Mucosa of descending colon (tissue), 3 donors: ENCODE measurements around the gene ARF1. TPM values are rescaled to one million over a fixed set of nuclear protein-coding genes. Genes with fewer than 3 reads are reported as not detected.

Experiments used
- ATAC-seq: fragments of 200-7000 bp; cut with Tn5 transposase; one replicate; pipeline ENCODE4 v1.9.1; 2020; ENCODE audit warnings: mild to moderate bottlenecking, moderate library complexity
- DNase-seq, 3 donors: peaks; one replicate each; pipeline ENCODE4 v3.0.0-alpha.2; 2020
- H3K36me3 ChIP-seq: fragments of 200-600 bp; one replicate; pipeline ENCODE4 v1.8.0; 2021; ENCODE audit warnings: low read depth, mild to moderate bottlenecking
- H3K4me1 ChIP-seq: fragments of 200-600 bp; one replicate; pipeline ENCODE4 v1.8.0; 2021; ENCODE audit warnings: low read depth, mild to moderate bottlenecking
- H3K4me3 ChIP-seq: fragments of 200-600 bp; one replicate; pipeline ENCODE4 v1.8.0; 2021; ENCODE audit warnings: mild to moderate bottlenecking
- H3K9me3 ChIP-seq: fragments of 200-600 bp; one replicate; pipeline ENCODE4 v1.8.0; 2021; ENCODE audit warnings: mild to moderate bottlenecking
- CTCF ChIP-seq: fragments of 200-600 bp; IDR thresholded peaks from one replicate; pipeline ENCODE4 v1.8.0; 2022; ENCODE audit warnings: antibody characterized with exemption, mild to moderate bottlenecking
- intact Hi-C, 2 donors: fragments of 100-400 bp; cut with DNase I in 1 of 2; cut with micrococcal nuclease in 1 of 2; formaldehyde crosslinking; loops; one replicate each; pipeline versions ENCODE4 v1.11.0 to v1.11.1; 2022; cut with DNase I, micrococcal nuclease
- total RNA-seq, 3 donors: library from RNA; stranded (reverse); fragmentation: NEBNext Ultra II Directional in 2 of 3; extraction: Animal tissue kit (Norgen Biotek cat#: 25700) in 2 of 3; gene quantifications; one replicate each; pipeline versions ENCODE4 v1.2.1 to v1.2.4, GENCODE V29; 2021 to 2023
- donor health status: DM: no; HTN: no; CAD: no; lungs with moderate emphysema.
- donor health status: DM: no; HTN: no; CAD: no.
- donor health status: DM: no; HTN: yes; CAD: no.

ARF1 gene
- total RNA-seq, 3 donors from 2014 or later, result 339 to 490 (median 479) TPM

- no peak for TF ChIP-seq CTCF
- DNase-seq (peak in 2 of 3 donors; percentile 26 to 43), ATAC-seq (no peak)
- H3K9me3 ChIP-seq, result no peaks in the 10 kb centered on the region
- H3K36me3 ChIP-seq, result no peaks in the 10 kb centered on the region
- no peak overlapping the region for H3K4me3 ChIP-seq
- intact Hi-C loops, result no loop called here
- H3K4me1 ChIP-seq, result peaks cover 17% of the 10 kb centered on the region
These were observed 20.3 kb upstream of the ARF1 start for GRCh38 chr1:228062085-228062791.

- no peak for ATAC-seq
- Histone ChIP-seq H3K4me3 (no peak overlapping the region), H3K9me3 (no peaks in the 10 kb centered on the region), H3K36me3 (no peaks in the 10 kb centered on the region), H3K4me1 (peaks cover 17% of the 10 kb centered on the region)
- DNase-seq, result no peak
- intact Hi-C loops, result no loop called here
- no peak for TF ChIP-seq CTCF
These were observed 19.7 kb upstream of the ARF1 start for GRCh38 chr1:228062812-228063211.

GRCh38 chr1:228063251-228064191 lies 19.0 kb upstream of the ARF1 start:
- no peaks in the 10 kb centered on the region for H3K9me3 ChIP-seq
- DNase-seq (peak in 2 of 3 donors; percentile 18 to 40), ATAC-seq (no peak)
- no peak overlapping the region for H3K4me3 ChIP-seq
- intact Hi-C loops, result no loop called here
- no peaks in the 10 kb centered on the region for H3K36me3 ChIP-seq
- peaks cover 17% of the 10 kb centered on the region for H3K4me1 ChIP-seq
- TF ChIP-seq CTCF, result no peak

GRCh38 chr1:228064296-228064695 lies 18.2 kb upstream of the ARF1 start:
- no peak overlapping the region for H3K4me3 ChIP-seq
- no peak for ATAC-seq
- peak in 1 of 3 donors; percentile 28 for DNase-seq
- no peaks in the 10 kb centered on the region for H3K36me3 ChIP-seq
- no peaks in the 10 kb centered on the region for H3K9me3 ChIP-seq
- intact Hi-C loops, result no loop called here
- peaks cover 14% of the 10 kb centered on the region for H3K4me1 ChIP-seq
- no peak for TF ChIP-seq CTCF

GRCh38 chr1:228064741-228065542 lies 17.6 kb upstream of the ARF1 start:
- Histone ChIP-seq H3K9me3 (no peaks in the 10 kb centered on the region), H3K4me3 (no peak overlapping the region), H3K36me3 (no peaks in the 10 kb centered on the region), H3K4me1 (peaks cover 9% of the 10 kb centered on the region)
- no peak for TF ChIP-seq CTCF
- DNase-seq (peak in 1 of 3 donors; percentile 16), ATAC-seq (no peak)
- intact Hi-C loops, result no loop called here
